ENCODE measurements around the gene TSPEAR. TPM values are rescaled to one million over a fixed set of nuclear protein-coding genes. Genes with fewer than 3 reads are reported as not detected.

TSPEAR gene
- total RNA-seq, 2 donors from 2014 or later = not detected

- peaks cover 0 to 8% of the 10 kb centered on the region in 2 donors for H3K9me3 ChIP-seq
- no peak for DNase-seq (ENCODE audit: low spot score)
- no peaks in the 10 kb centered on the region for H3K4me1 ChIP-seq
- H3K36me3 ChIP-seq = no peaks in the 10 kb centered on the region
- no peaks in the 10 kb centered on the region for H3K27me3 ChIP-seq
- no peak overlapping the region for H3K27ac ChIP-seq
- H3K4me3 ChIP-seq = no peak overlapping the region
- no peak for TF ChIP-seq CTCF (IDR thresholded peaks at IDR 0.05)
Observed at GRCh38 chr21:44757731-44758130, 46.4 kb upstream of the TSPEAR start.

GRCh38 chr21:44756423-44757185 lies 45.2 kb upstream of the TSPEAR start:
- Histone ChIP-seq H3K27ac (no peak overlapping the region), H3K36me3 (no peaks in the 10 kb centered on the region), H3K9me3 (peaks cover 0 to 8% of the 10 kb centered on the region in 2 donors), H3K4me3 (no peak overlapping the region), H3K4me1 (no peaks in the 10 kb centered on the region), H3K27me3 (no peaks in the 10 kb centered on the region)
- TF ChIP-seq CTCF (IDR thresholded peaks at IDR 0.05) = no peak
- no peak for DNase-seq (ENCODE audit: low spot score)

GRCh38 chr21:44755227-44755626 lies 43.9 kb upstream of the TSPEAR start:
- no peak for TF ChIP-seq CTCF (IDR thresholded peaks at IDR 0.05)
- Histone ChIP-seq H3K4me3 (no peak overlapping the region), H3K4me1 (no peaks in the 10 kb centered on the region), H3K27me3 (no peaks in the 10 kb centered on the region), H3K27ac (no peak overlapping the region), H3K9me3 (peaks cover 0 to 8% of the 10 kb centered on the region in 2 donors), H3K36me3 (no peaks in the 10 kb centered on the region)
- no peak for DNase-seq (ENCODE audit: low spot score)

GRCh38 chr21:44753357-44753756 lies 42.0 kb upstream of the TSPEAR start:
- H3K27me3 ChIP-seq = no peaks in the 10 kb centered on the region
- no peak for DNase-seq (ENCODE audit: low spot score)
- TF ChIP-seq CTCF (IDR thresholded peaks at IDR 0.05) = no peak
- H3K4me3 ChIP-seq = no peak overlapping the region
- no peak overlapping the region for H3K27ac ChIP-seq
- H3K4me1 ChIP-seq = no peaks in the 10 kb centered on the region
- H3K36me3 ChIP-seq = no peaks in the 10 kb centered on the region
- peaks cover 0 to 8% of the 10 kb centered on the region in 2 donors for H3K9me3 ChIP-seq

- no peak for TF ChIP-seq CTCF (IDR thresholded peaks at IDR 0.05)
- DNase-seq (ENCODE audit: low spot score) = no peak
- no peak overlapping the region for H3K27ac ChIP-seq
Observed at GRCh38 chr21:44752671-44753235, 41.4 kb upstream of the TSPEAR start.

More at GRCh38 chr21:44752671-44753235, 41.4 kb upstream of the TSPEAR start:
- peaks cover 0 to 8% of the 10 kb centered on the region in 2 donors for H3K9me3 ChIP-seq
- H3K4me1 ChIP-seq = no peaks in the 10 kb centered on the region
- H3K27me3 ChIP-seq = no peaks in the 10 kb centered on the region
- H3K36me3 ChIP-seq = no peaks in the 10 kb centered on the region
- no peak overlapping the region for H3K4me3 ChIP-seq

Data from right atrium auricular region (tissue), 2 donors.